ENCODE measurements around the gene DYNLRB1.

Gene DYNLRB1

GRCh38 chr20:34570859-34571306, 54.7 kb downstream of the DYNLRB1 start:
- TF ChIP-seq CTCF (IDR thresholded peaks at IDR 0.05; ENCODE audit: low read depth, low read length): no peak
- DNase-seq (ENCODE audit: low read depth, low spot score): peak; percentile 46
- in situ Hi-C loops (cut with HindIII; ENCODE audit: low sequenced_read_pairs): no loop called here
- H3K4me3 ChIP-seq (ENCODE audit: low read depth, low read length): no peak overlapping the region

DNA sequence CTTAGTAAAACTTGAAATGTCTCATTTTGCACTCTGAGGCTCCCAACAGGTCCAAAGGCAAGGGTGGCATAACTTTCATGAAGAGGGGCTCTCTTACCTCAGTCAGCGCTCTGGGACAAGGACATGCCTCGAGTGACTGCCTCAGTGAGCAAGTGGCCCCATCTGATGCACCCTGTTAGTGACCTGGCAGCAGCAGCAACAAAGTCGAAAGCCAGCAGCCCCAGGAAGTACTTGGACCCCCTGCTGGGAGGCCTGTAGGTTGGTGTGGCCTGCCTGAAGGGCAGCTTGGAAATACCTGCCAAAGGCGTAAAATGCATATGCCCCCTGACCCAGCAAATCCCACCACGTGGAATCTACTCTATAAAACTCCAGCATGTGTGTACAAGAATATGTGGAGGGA, 55.5 kb downstream of the DYNLRB1 start:
- no peak overlapping the region for H3K4me3 ChIP-seq (ENCODE audit: low read depth, low read length)
- DNase-seq (ENCODE audit: low read depth, low spot score): no peak
- in situ Hi-C loops (cut with HindIII; ENCODE audit: low sequenced_read_pairs): no loop called here
- TF ChIP-seq CTCF (IDR thresholded peaks at IDR 0.05; ENCODE audit: low read depth, low read length): no peak

GRCh38 chr20:34573541-34574300, 57.5 kb downstream of the DYNLRB1 start:
- no peak for TF ChIP-seq CTCF (IDR thresholded peaks at IDR 0.05; ENCODE audit: low read depth, low read length)
- no peak overlapping the region for H3K4me3 ChIP-seq (ENCODE audit: low read depth, low read length)
- in situ Hi-C loops (cut with HindIII; ENCODE audit: low sequenced_read_pairs): no loop called here
- no peak for DNase-seq (ENCODE audit: low read depth, low spot score)

GRCh38 chr20:34574426-34574825, 58.2 kb downstream of the DYNLRB1 start:
- no peak for TF ChIP-seq CTCF (IDR thresholded peaks at IDR 0.05; ENCODE audit: low read depth, low read length)
- no peak overlapping the region for H3K4me3 ChIP-seq (ENCODE audit: low read depth, low read length)
- in situ Hi-C loops (cut with HindIII; ENCODE audit: low sequenced_read_pairs): no loop called here
- no peak for DNase-seq (ENCODE audit: low read depth, low spot score)

- H3K4me3 ChIP-seq (ENCODE audit: low read depth, low read length): no peak overlapping the region
- no peak for DNase-seq (ENCODE audit: low read depth, low spot score)
- in situ Hi-C loops (cut with HindIII; ENCODE audit: low sequenced_read_pairs): no loop called here
- no peak for TF ChIP-seq CTCF (IDR thresholded peaks at IDR 0.05; ENCODE audit: low read depth, low read length)
Observed at GRCh38 chr20:34574861-34575260, 58.6 kb downstream of the DYNLRB1 start.

GRCh38 chr20:34575271-34575670, 59.0 kb downstream of the DYNLRB1 start:
- in situ Hi-C loops (cut with HindIII; ENCODE audit: low sequenced_read_pairs): no loop called here
- no peak overlapping the region for H3K4me3 ChIP-seq (ENCODE audit: low read depth, low read length)
- no peak for TF ChIP-seq CTCF (IDR thresholded peaks at IDR 0.05; ENCODE audit: low read depth, low read length)
- no peak for DNase-seq (ENCODE audit: low read depth, low spot score)
